ENCODE data around the gene PRSS22. TPM values are rescaled to one million over a fixed set of nuclear protein-coding genes. Genes with fewer than 3 reads are reported as not detected.

PRSS22 gene
- total RNA-seq, 1 donor: not detected

GRCh38 chr16:2902337-2903130, 44.6 kb upstream of the PRSS22 start:
- Histone ChIP-seq H3K27ac (ENCODE audit: low read depth, low read length) (no peak overlapping the region), H3K79me2 (ENCODE audit: insufficient read depth, low read length) (no peaks in the 10 kb centered on the region), H3K4me3 (ENCODE audit: insufficient read depth, low read length) (no peak overlapping the region), H3K9me3 (ENCODE audit: low read depth, low read length) (no peaks in the 10 kb centered on the region), H3K27me3 (ENCODE audit: insufficient read depth, low read length) (no peaks in the 10 kb centered on the region), H3K4me1 (ENCODE audit: insufficient read depth, low read length) (peaks cover 7% of the 10 kb centered on the region), H3K4me2 (ENCODE audit: insufficient read depth, low read length) (no peak overlapping the region), H4K20me1 (ENCODE audit: insufficient read depth, low read length) (peaks cover 4% of the 10 kb centered on the region), H3K36me3 (ENCODE audit: insufficient read depth, low read length) (peaks cover 7% of the 10 kb centered on the region), H2AFZ (ENCODE audit: low read length) (no peak overlapping the region)
- TF ChIP-seq CTCF (IDR thresholded peaks at IDR 0.05; ENCODE audit: extremely low read depth, low read depth, low read length): no peak
- no peak for DNase-seq (ENCODE audit: insufficient read length, low spot score, missing footprints)

GRCh38 chr16:2900526-2901075, 42.6 kb upstream of the PRSS22 start:
- DNase-seq (ENCODE audit: insufficient read length, low spot score, missing footprints): peak; percentile 72
- H3K4me3 ChIP-seq (ENCODE audit: insufficient read depth, low read length): no peak overlapping the region
- H3K36me3 ChIP-seq (ENCODE audit: insufficient read depth, low read length): peaks cover 11% of the 10 kb centered on the region
- H3K4me2 ChIP-seq (ENCODE audit: insufficient read depth, low read length): no peak overlapping the region
- no peaks in the 10 kb centered on the region for H3K27me3 ChIP-seq (ENCODE audit: insufficient read depth, low read length)
- H3K9me3 ChIP-seq (ENCODE audit: low read depth, low read length): no peaks in the 10 kb centered on the region
- no peak for TF ChIP-seq CTCF (IDR thresholded peaks at IDR 0.05; ENCODE audit: extremely low read depth, low read depth, low read length)
- no peak overlapping the region for H3K27ac ChIP-seq (ENCODE audit: low read depth, low read length)
- H3K4me1 ChIP-seq (ENCODE audit: insufficient read depth, low read length): peaks cover 14% of the 10 kb centered on the region
- no peaks in the 10 kb centered on the region for H3K79me2 ChIP-seq (ENCODE audit: insufficient read depth, low read length)
- no peak overlapping the region for H2AFZ ChIP-seq (ENCODE audit: low read length)
- peaks cover 19% of the 10 kb centered on the region for H4K20me1 ChIP-seq (ENCODE audit: insufficient read depth, low read length)

DNA sequence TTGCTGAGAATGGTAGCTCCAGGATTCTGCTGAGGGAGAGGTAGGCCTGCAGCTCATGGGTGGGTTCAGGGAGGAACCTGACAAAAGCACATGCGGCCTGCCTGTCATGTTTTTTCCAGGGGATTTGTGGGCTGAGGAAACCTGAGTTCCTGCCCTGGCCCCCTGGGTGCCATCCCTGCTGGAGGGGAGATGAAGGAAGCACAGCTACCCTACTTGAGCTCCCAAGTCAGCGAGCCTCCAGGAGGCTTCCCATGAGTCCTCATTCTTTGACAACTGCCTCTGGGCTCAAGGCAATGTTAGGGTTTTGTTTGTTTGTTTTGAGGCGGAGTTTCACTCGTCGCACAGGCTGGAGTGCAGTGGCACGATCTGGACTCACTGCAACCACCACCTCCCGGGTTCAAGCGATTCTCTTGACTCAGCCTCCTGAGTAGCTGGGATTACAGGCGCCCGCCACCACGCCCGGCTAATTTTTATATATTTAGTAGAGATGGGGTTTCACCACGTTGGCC, 41.6 kb upstream of the PRSS22 start:
- Histone ChIP-seq H3K36me3 (ENCODE audit: insufficient read depth, low read length) (peaks cover 11% of the 10 kb centered on the region), H3K9me3 (ENCODE audit: low read depth, low read length) (no peaks in the 10 kb centered on the region), H4K20me1 (ENCODE audit: insufficient read depth, low read length) (peaks cover 21% of the 10 kb centered on the region), H3K4me1 (ENCODE audit: insufficient read depth, low read length) (peaks cover 16% of the 10 kb centered on the region), H3K27ac (ENCODE audit: low read depth, low read length) (no peak overlapping the region), H3K4me2 (ENCODE audit: insufficient read depth, low read length) (no peak overlapping the region), H3K27me3 (ENCODE audit: insufficient read depth, low read length) (no peaks in the 10 kb centered on the region), H2AFZ (ENCODE audit: low read length) (no peak overlapping the region), H3K79me2 (ENCODE audit: insufficient read depth, low read length) (peaks cover 4% of the 10 kb centered on the region), H3K4me3 (ENCODE audit: insufficient read depth, low read length) (no peak overlapping the region)
- TF ChIP-seq CTCF (IDR thresholded peaks at IDR 0.05; ENCODE audit: extremely low read depth, low read depth, low read length): no peak
- DNase-seq (ENCODE audit: insufficient read length, low spot score, missing footprints): no peak

Data from osteoblast (primary cell).